Adrenal gland (tissue), 5 donors: Measurements from ENCODE around the gene TMEM167B.
"Not testable (repeated sequence)": the region's sequence is repeated elsewhere in the genome, so short reads cannot be mapped to it uniquely, and the experiment has no call there.

Source experiments
- POLR2A ChIP-seq, 2 donors: fragments of 450-650 bp; IDR thresholded peaks; one replicate each; pipeline ENCODE4 v1.6.1; 2017; ENCODE audit warnings: antibody characterized with exemption in 2 of 2, mild to moderate bottlenecking in 2 of 2, moderate library complexity in 1 of 2
- TF ChIP-seq, protein P1 (sequence below), 6 experiments: fragments of 450-650 bp in 4 of 6; fragments of 200-600 bp in 2 of 6; sonication (generic) in 1 of 6; IDR thresholded peaks; 1 replicate in 5 of 6; 2 replicates in 1 of 6; pipeline versions ENCODE4 v1.5.1 to v1.8.0; 2016 to 2021; ENCODE audit warnings: antibody characterized with exemption in 6 of 6, mild to moderate bottlenecking in 2 of 6, moderate library complexity in 1 of 6
- donor health status: DM: no; HTN: no; CAD: no.

DNA sequence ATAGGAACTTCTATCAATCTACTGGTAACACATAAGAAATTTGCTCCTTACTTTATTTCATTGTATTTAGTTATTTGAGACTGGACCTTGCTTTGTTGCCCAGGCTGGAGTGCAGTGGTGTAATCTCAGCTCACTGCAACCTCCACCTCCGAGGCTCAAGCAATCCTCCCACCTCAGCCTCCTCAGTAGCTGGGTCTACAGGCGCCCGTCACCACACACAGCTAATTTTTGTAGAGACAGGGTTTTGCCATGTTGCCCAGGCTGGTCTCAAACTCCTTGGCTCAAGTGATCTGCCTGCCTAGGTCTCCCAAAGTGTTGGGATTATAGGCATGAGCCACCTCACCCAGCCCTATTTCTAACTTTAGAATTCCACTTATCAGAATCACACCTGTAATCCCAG, 38.4 kb upstream of the TMEM167B start:
- TF ChIP-seq, protein P1, sequence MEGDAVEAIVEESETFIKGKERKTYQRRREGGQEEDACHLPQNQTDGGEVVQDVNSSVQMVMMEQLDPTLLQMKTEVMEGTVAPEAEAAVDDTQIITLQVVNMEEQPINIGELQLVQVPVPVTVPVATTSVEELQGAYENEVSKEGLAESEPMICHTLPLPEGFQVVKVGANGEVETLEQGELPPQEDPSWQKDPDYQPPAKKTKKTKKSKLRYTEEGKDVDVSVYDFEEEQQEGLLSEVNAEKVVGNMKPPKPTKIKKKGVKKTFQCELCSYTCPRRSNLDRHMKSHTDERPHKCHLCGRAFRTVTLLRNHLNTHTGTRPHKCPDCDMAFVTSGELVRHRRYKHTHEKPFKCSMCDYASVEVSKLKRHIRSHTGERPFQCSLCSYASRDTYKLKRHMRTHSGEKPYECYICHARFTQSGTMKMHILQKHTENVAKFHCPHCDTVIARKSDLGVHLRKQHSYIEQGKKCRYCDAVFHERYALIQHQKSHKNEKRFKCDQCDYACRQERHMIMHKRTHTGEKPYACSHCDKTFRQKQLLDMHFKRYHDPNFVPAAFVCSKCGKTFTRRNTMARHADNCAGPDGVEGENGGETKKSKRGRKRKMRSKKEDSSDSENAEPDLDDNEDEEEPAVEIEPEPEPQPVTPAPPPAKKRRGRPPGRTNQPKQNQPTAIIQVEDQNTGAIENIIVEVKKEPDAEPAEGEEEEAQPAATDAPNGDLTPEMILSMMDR (IDR thresholded peaks at IDR 0.05): not testable (repeated sequence)
- not testable (repeated sequence) for TF ChIP-seq POLR2A (IDR thresholded peaks at IDR 0.05)
